Measurements from ENCODE around the gene TRIO.

TRIO gene

DNA sequence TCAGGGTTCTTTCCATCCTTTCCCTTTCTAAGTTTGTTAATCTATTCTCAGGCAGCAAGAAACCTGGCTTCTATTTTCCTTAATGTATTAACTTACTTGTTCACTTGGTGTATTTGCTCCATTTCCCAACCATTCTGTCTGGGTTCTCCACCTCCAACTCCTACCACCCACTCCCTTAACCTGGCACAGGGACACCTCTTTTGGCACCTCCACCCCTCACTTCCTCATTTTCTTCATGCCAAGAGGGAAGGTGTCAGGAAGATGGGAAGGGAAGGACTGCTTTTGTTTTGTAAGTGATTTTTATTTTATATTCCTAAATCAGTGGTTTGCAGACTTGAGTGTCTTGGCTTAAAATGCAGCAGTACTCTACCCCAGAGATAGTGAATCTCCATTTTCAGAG lies 166.1 kb downstream of the TRIO start:
- H3K4me3 ChIP-seq (ENCODE audit: low read length): no peak overlapping the region
- no peak overlapping the region for H3K27ac ChIP-seq (ENCODE audit: low read length)
- no peaks in the 10 kb centered on the region for H3K9me3 ChIP-seq (ENCODE audit: control insufficient read depth, insufficient read depth, low read length)
- H3K4me1 ChIP-seq (ENCODE audit: control insufficient read depth, insufficient read depth, low read length): no peaks in the 10 kb centered on the region
- H3K36me3 ChIP-seq (ENCODE audit: control insufficient read depth, insufficient read depth, low read length): peaks cover 3% of the 10 kb centered on the region; the same call in 1 of the 2 replicates
- H3K27me3 ChIP-seq (ENCODE audit: control insufficient read depth, insufficient read depth, low read length): no peaks in the 10 kb centered on the region
- DNase-seq (ENCODE audit: low read depth, low spot score): no peak

DNA sequence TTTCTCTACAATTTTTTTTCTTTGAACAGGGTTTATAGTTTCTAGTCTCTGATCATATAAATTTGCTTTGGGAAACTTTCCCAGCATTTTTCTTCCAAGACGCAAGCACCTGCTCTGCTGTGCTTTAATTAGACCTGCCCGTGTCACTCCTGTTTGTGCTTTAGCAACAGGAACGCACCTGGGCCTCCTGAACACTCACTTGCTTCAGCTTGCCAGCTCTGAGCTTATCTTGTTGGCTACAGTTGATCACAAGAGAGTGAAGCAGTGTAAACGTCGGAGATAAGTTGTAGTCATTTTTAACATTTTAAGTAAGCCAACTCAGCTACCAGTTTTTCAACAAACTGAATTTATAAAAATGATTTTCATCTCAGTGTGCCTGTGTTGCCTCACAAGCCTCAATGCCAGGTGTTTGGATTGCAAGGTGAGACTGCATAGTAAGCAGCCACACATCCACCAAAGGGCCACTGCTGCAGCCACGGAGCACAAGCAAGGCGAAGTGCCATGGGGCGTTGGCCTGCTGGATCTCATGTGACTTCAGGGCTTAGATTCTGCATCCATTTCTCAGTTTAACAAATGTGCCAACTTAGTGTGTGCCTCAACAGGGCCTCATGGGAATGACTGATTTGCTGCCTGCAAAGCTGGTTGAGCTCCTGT lies 166.9 kb downstream of the TRIO start:
- no peaks in the 10 kb centered on the region for H3K27me3 ChIP-seq (ENCODE audit: control insufficient read depth, insufficient read depth, low read length)
- no CpG with 5 or more reads among the region's 8 CpGs for WGBS (ENCODE audit: insufficient coverage, insufficient read length)
- H3K9me3 ChIP-seq (ENCODE audit: control insufficient read depth, insufficient read depth, low read length): no peaks in the 10 kb centered on the region
- H3K4me1 ChIP-seq (ENCODE audit: control insufficient read depth, insufficient read depth, low read length): no peaks in the 10 kb centered on the region
- H3K36me3 ChIP-seq (ENCODE audit: control insufficient read depth, insufficient read depth, low read length): peaks cover 2% of the 10 kb centered on the region; the same call in 1 of the 2 replicates
- H3K27ac ChIP-seq (ENCODE audit: low read length): no peak overlapping the region
- DNase-seq (ENCODE audit: low read depth, low spot score): no peak
- no peak overlapping the region for H3K4me3 ChIP-seq (ENCODE audit: low read length)

DNA sequence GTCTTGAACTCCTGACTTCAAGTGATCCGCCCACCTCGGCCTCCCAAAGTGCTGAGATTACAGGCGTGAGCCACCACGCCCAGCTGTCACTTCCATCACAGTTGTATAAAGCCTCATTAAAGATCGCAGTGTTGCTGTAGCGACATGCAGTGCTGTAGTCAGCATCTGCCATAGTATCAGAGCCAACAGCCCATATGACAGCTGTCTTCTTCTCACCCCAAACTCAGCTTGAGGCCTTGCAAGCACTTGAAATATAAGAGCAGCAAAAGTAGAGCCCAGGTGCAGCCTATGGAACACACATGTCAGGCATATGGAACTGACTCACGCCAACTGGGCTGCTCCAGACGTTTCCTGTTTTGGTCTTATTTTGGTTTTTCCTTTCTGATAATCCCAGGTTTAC lies 167.8 kb downstream of the TRIO start:
- no peaks in the 10 kb centered on the region for H3K27me3 ChIP-seq (ENCODE audit: control insufficient read depth, insufficient read depth, low read length)
- H3K27ac ChIP-seq (ENCODE audit: low read length): no peak overlapping the region
- H3K4me1 ChIP-seq (ENCODE audit: control insufficient read depth, insufficient read depth, low read length): no peaks in the 10 kb centered on the region
- no peak for DNase-seq (ENCODE audit: low read depth, low spot score)
- no peaks in the 10 kb centered on the region for H3K9me3 ChIP-seq (ENCODE audit: control insufficient read depth, insufficient read depth, low read length)
- WGBS (ENCODE audit: insufficient coverage, insufficient read length): no CpG with 5 or more reads among the region's 8 CpGs
- no peak overlapping the region for H3K4me3 ChIP-seq (ENCODE audit: low read length)
- H3K36me3 ChIP-seq (ENCODE audit: control insufficient read depth, insufficient read depth, low read length): no peaks in the 10 kb centered on the region

DNA sequence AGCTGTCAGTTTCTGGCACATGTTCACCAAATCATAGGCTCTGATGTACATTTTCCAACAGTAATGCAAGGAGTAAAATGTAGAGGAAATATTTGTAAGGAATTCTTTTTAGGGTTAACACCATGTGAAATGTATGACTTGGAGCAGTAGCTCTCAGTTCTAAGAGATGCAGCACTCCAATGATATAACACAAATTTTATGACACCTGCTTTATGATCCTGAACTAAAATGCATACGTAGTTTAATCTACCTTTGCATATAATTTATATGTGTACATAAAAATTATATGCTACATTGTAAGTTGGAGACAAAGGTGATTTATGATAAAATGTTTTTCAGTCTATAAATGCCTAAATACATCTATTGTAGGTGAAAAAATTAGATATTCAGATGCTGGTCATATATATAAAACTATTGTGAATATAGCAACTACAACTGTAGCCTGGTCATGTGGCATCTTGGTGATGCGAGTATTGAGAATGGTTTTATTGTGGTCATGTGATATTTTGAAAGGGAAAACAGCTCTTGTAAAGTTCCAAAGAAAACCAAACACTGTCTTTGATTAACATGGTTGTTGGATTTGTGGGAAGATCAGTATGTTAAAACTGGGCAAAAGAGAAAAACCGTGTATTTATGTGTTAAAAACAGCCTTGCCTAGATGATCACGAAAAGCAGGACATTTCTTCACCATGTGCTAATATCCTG lies 171.0 kb downstream of the TRIO start:
- H3K36me3 ChIP-seq (ENCODE audit: control insufficient read depth, insufficient read depth, low read length): peaks cover 5% of the 10 kb centered on the region; the same call in 1 of the 2 replicates
- WGBS (ENCODE audit: insufficient coverage, insufficient read length): no CpG with 5 or more reads among the region's 4 CpGs

DNA sequence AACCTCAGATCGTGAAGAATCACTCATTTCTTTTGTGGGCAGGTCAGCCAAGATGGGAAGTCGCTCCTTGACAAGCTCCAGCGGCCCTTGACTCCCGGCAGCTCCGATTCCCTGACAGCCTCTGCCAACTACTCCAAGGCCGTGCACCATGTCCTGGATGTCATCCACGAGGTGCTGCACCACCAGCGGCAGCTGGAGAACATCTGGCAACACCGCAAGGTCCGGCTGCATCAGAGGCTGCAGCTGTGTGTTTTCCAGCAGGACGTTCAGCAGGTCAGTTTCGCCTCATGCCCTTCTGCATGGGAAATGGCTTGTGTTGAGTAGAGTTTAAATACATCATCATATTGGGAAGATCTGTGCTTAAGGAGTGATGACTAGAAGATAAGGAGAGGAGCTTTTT lies 173.3 kb downstream of the TRIO start:
- no peak for DNase-seq (ENCODE audit: low read depth, low spot score)

More for the DNA sequence above, 171.0 kb downstream of the TRIO start:
- no peak for DNase-seq (ENCODE audit: low read depth, low spot score)
- Histone ChIP-seq H3K27me3 (ENCODE audit: control insufficient read depth, insufficient read depth, low read length) (no peaks in the 10 kb centered on the region), H3K9me3 (ENCODE audit: control insufficient read depth, insufficient read depth, low read length) (no peaks in the 10 kb centered on the region), H3K27ac (ENCODE audit: low read length) (no peak overlapping the region), H3K4me1 (ENCODE audit: control insufficient read depth, insufficient read depth, low read length) (no peaks in the 10 kb centered on the region), H3K4me3 (ENCODE audit: low read length) (no peak overlapping the region)

DNA sequence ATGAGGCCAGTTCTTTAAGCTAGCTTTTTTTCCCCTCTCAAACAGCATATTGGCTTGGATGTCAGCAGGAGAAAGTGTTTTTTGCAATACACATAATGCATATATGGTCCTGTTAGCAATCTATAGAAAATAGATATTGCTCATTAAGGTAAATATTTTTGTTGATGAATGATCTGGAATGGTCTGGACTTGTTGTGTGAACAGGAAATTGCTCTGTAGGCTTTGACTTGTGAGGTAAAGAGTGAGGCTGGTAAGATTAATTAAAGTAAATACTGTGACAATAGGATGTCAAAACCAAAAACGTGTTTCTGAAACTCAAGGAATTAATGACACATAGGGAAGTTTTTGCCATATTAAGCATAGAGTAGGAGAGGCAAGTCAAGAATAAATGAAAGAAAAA lies 176.0 kb downstream of the TRIO start:
- H3K27ac ChIP-seq (ENCODE audit: low read length): no peak overlapping the region
- no CpG with 5 or more reads among the region's 1 CpG for WGBS (ENCODE audit: insufficient coverage, insufficient read length)
- peaks cover 5% of the 10 kb centered on the region; the same call in 1 of the 2 replicates for H3K36me3 ChIP-seq (ENCODE audit: control insufficient read depth, insufficient read depth, low read length)
- no peak for DNase-seq (ENCODE audit: low read depth, low spot score)
- H3K9me3 ChIP-seq (ENCODE audit: control insufficient read depth, insufficient read depth, low read length): no peaks in the 10 kb centered on the region
- no peaks in the 10 kb centered on the region for H3K4me1 ChIP-seq (ENCODE audit: control insufficient read depth, insufficient read depth, low read length)
- H3K27me3 ChIP-seq (ENCODE audit: control insufficient read depth, insufficient read depth, low read length): no peaks in the 10 kb centered on the region
- no peak overlapping the region for H3K4me3 ChIP-seq (ENCODE audit: low read length)

More for the DNA sequence above, 173.3 kb downstream of the TRIO start:
- Histone ChIP-seq H3K27me3 (ENCODE audit: control insufficient read depth, insufficient read depth, low read length) (no peaks in the 10 kb centered on the region), H3K4me3 (ENCODE audit: low read length) (no peak overlapping the region), H3K9me3 (ENCODE audit: control insufficient read depth, insufficient read depth, low read length) (no peaks in the 10 kb centered on the region), H3K4me1 (ENCODE audit: control insufficient read depth, insufficient read depth, low read length) (no peaks in the 10 kb centered on the region), H3K36me3 (ENCODE audit: control insufficient read depth, insufficient read depth, low read length) (peaks cover 5% of the 10 kb centered on the region; the same call in 1 of the 2 replicates), H3K27ac (ENCODE audit: low read length) (no peak overlapping the region)
- no CpG with 5 or more reads among the region's 12 CpGs for WGBS (ENCODE audit: insufficient coverage, insufficient read length)

DNA sequence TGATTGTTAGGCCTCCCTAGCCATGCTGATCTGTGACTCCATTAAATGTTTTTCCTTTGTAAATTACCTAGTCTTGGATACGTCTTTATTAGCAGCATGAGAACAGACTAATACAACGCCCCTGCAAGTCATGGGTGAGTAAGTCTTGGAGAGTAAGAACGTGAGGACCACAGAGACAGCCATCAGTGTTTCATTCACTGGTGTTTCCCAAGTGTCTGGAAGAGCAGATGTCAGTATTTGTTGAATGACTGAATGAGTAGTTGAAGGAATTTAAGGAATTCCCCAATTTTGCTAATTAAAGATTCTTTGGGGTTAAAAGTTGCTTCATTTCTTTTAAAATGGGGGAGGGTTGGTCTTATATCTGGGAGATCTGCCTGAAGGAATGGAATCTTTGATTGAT lies 178.8 kb downstream of the TRIO start:
- no peaks in the 10 kb centered on the region for H3K9me3 ChIP-seq (ENCODE audit: control insufficient read depth, insufficient read depth, low read length)
- no peaks in the 10 kb centered on the region for H3K4me1 ChIP-seq (ENCODE audit: control insufficient read depth, insufficient read depth, low read length)
- DNase-seq (ENCODE audit: low read depth, low spot score): no peak
- no peak overlapping the region for H3K27ac ChIP-seq (ENCODE audit: low read length)
- no peak overlapping the region for H3K4me3 ChIP-seq (ENCODE audit: low read length)
- WGBS (ENCODE audit: insufficient coverage, insufficient read length): no CpG with 5 or more reads among the region's 3 CpGs
- H3K27me3 ChIP-seq (ENCODE audit: control insufficient read depth, insufficient read depth, low read length): no peaks in the 10 kb centered on the region
- H3K36me3 ChIP-seq (ENCODE audit: control insufficient read depth, insufficient read depth, low read length): no peaks in the 10 kb centered on the region

DNA sequence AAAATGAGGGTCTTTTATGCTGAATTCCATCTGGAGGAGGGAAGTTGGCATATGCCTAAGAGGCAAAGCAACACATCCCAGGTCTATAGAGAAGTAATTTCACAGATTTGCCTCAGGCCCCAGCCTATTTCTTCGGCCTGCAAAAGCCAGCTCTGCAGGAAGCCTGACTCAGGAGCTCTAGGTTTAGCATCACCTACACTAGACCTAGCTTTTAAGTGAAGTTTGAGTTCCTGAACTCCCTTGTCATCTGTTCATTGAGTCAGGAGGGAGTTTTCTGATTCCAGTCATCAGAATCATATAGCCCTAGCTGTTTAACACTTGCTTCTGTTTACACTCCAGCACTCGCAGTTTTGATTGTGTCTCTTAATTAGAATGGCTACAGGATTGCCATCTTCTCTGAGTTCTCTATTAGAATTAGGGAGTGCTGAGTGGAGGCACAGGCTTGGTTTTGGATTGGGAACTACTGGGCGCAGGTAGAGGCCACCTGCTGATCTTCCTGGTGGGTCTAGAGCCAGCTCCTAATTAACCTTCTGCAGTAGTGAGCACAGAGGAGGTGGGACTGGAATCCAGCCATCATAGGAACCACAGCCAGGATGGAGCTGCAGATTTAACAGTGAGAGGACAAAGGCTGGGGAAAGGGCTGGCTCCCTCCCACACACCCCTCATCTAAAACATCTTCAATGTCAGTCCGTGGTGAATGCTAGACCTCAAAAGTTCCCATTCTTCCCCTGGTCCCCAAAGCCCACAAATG lies 179.5 kb downstream of the TRIO start:
- H3K9me3 ChIP-seq (ENCODE audit: control insufficient read depth, insufficient read depth, low read length): no peaks in the 10 kb centered on the region
- H3K27ac ChIP-seq (ENCODE audit: low read length): no peak overlapping the region
- H3K4me3 ChIP-seq (ENCODE audit: low read length): no peak overlapping the region
- WGBS (ENCODE audit: insufficient coverage, insufficient read length): no CpG with 5 or more reads among the region's 4 CpGs
- DNase-seq (ENCODE audit: low read depth, low spot score): no peak
- H3K4me1 ChIP-seq (ENCODE audit: control insufficient read depth, insufficient read depth, low read length): no peaks in the 10 kb centered on the region
- no peaks in the 10 kb centered on the region for H3K36me3 ChIP-seq (ENCODE audit: control insufficient read depth, insufficient read depth, low read length)
- H3K27me3 ChIP-seq (ENCODE audit: control insufficient read depth, insufficient read depth, low read length): no peaks in the 10 kb centered on the region

- Histone ChIP-seq H3K27ac (ENCODE audit: low read length) (no peak overlapping the region), H3K9me3 (ENCODE audit: control insufficient read depth, insufficient read depth, low read length) (no peaks in the 10 kb centered on the region), H3K4me1 (ENCODE audit: control insufficient read depth, insufficient read depth, low read length) (no peaks in the 10 kb centered on the region), H3K27me3 (ENCODE audit: control insufficient read depth, insufficient read depth, low read length) (no peaks in the 10 kb centered on the region), H3K4me3 (ENCODE audit: low read length) (no peak overlapping the region), H3K36me3 (ENCODE audit: control insufficient read depth, insufficient read depth, low read length) (no peaks in the 10 kb centered on the region)
- WGBS (ENCODE audit: insufficient coverage, insufficient read length): no CpG with 5 or more reads among the region's 7 CpGs
- DNase-seq (ENCODE audit: low read depth, low spot score): no peak
Observed at GRCh38 chr5:14323466-14323865, 180.3 kb downstream of the TRIO start.

DNA sequence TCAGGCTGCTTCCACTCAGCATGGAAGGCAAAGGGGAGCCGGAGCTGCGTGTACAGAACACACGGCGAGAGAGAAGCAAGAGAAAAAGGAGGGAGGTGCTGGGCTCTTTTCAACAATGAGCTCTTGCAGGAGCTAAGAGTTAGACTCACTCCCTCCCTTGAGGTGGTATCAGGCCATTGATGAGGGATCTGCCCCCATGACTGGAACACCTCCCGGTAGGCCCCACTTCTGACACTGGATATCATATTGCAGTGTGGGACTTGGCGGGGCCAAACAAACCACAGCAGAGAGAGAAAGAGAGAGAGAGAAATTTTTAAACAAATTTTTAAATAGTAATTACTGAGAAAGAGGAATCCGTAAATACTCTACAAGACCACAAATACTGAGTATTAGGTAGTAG lies 182.2 kb downstream of the TRIO start:
- H3K4me1 ChIP-seq (ENCODE audit: control insufficient read depth, insufficient read depth, low read length): no peaks in the 10 kb centered on the region
- H3K27me3 ChIP-seq (ENCODE audit: control insufficient read depth, insufficient read depth, low read length): no peaks in the 10 kb centered on the region
- H3K36me3 ChIP-seq (ENCODE audit: control insufficient read depth, insufficient read depth, low read length): no peaks in the 10 kb centered on the region
- H3K27ac ChIP-seq (ENCODE audit: low read length): no peak overlapping the region
- DNase-seq (ENCODE audit: low read depth, low spot score): no peak
- no peak overlapping the region for H3K4me3 ChIP-seq (ENCODE audit: low read length)
- no CpG with 5 or more reads among the region's 7 CpGs for WGBS (ENCODE audit: insufficient coverage, insufficient read length)
- H3K9me3 ChIP-seq (ENCODE audit: control insufficient read depth, insufficient read depth, low read length): no peaks in the 10 kb centered on the region
